Measurements from ENCODE around the gene FAM117A.

FAM117A gene

DNA sequence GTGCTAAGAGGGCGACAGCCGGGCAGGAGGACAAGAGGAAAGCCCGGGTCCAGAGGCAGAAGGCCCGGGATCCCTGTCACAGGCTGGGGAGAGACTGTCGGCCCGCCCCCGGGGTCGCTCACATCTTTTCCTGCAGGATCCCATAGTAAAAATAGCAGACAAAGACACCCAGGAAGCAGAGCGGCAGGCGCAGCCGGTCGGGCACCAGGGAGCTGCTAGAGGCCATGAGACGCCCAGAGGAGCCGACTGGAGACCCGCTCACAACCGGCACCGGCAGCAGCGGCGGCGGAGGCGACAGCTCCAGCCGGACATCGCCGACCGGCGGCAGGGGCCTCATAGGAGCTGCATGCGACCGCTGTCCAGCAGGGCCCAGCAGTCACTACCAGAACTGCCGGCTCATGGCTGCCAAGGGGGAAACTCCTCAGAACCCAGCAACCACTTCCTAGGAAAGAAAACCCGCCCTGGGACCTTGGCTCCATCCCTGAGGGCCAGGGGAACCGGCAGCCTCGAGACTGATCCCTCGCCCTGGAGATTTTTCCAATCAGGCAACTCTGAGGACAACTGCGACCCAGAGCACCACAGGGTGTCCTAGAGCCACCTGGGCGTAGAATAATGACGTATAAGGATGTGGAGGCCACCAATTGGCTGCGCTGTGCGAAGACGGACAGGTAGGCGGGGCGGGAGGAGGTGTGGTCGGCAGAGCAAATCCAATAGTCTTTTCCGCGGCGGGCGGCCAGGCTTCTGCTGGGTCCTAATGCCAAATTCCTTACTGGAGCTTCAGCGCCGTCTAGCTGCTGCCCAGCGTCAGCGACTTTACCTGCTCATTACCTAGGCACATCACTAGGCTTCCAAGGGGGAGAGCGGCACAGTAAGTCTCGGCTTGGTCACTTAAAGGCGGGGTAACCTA is 56.1 kb downstream of the FAM117A start, which contains the start of gene SLC35B1:
Gene SLC35B1, minus strand, starts transcription at position 357 of the 907 bp plus-strand sequence. Its CDS starts 131 bp downstream, at position 226.
- DNase-seq (ENCODE audit: low spot score): peak; percentile 99

GRCh38 chr17:49707246-49707607 is 56.7 kb downstream of the FAM117A start:
- DNase-seq (ENCODE audit: low spot score): peak; percentile 38

GRCh38 chr17:49705254-49705653 is 58.7 kb downstream of the FAM117A start:
- DNase-seq (ENCODE audit: low spot score): no peak

- DNase-seq (ENCODE audit: low spot score): no peak
Observed at GRCh38 chr17:49703557-49704277, 60.2 kb downstream of the FAM117A start.

- no peak for DNase-seq (ENCODE audit: low spot score)
Observed at GRCh38 chr17:49700960-49701359, 63.0 kb downstream of the FAM117A start.

- no peak for DNase-seq (ENCODE audit: low spot score)
Observed at GRCh38 chr17:49699966-49700575, 63.9 kb downstream of the FAM117A start.

DNA sequence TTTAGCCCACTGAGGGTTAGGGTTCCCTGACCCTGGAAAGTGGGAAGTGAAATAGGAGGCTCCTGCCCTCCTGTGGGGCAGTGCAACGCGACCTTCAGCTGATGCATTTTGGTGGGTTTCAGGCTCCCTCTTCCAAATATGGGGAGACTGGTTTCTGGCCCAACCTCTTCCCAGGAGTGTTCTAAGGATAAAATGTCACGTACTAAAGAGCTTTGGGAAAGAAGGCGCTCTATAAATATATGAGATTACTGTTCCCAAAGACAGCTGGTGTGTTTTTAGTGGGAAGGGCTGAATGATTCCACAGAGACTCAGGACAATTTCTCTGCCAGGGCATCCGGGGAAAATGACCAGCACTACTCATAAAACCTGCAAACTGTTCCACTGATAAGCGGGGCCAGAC is 65.9 kb downstream of the FAM117A start:
- no peak for DNase-seq (ENCODE audit: low spot score)

- no peak for DNase-seq (ENCODE audit: low spot score)
Observed at GRCh38 chr17:49696233-49696761, 67.6 kb downstream of the FAM117A start.

DNA sequence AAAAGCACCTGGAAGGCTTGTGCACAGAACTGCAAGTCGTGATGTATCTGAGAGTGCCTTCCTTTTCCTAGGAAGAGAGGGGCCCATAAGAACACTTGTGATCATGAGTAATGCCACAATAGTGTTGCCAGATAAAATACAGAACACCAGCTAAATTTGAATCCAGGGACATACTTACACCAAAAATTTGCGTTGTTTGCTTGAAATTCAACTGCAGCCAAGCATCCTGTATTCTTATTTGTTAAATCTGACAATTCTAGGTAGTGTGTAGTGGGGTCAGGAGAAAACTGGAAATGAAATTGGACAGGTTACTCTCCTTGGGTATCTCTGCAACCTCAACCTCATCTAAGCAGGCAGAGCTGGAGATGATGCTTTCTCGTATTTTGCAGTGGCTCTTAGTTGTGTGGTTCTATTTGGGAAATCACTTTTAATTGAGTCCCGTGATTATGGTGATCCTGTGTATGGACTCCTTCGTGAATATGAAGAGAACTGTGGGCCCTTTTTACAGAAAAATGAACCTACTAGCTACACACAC is 68.2 kb downstream of the FAM117A start:
- no peak for DNase-seq (ENCODE audit: low spot score)

GRCh38 chr17:49694847-49695697 is 68.9 kb downstream of the FAM117A start:
- peak; percentile 77 for DNase-seq (ENCODE audit: low spot score)

GRCh38 chr17:49692751-49693150 is 71.2 kb downstream of the FAM117A start:
- DNase-seq (ENCODE audit: low spot score): no peak

DNA sequence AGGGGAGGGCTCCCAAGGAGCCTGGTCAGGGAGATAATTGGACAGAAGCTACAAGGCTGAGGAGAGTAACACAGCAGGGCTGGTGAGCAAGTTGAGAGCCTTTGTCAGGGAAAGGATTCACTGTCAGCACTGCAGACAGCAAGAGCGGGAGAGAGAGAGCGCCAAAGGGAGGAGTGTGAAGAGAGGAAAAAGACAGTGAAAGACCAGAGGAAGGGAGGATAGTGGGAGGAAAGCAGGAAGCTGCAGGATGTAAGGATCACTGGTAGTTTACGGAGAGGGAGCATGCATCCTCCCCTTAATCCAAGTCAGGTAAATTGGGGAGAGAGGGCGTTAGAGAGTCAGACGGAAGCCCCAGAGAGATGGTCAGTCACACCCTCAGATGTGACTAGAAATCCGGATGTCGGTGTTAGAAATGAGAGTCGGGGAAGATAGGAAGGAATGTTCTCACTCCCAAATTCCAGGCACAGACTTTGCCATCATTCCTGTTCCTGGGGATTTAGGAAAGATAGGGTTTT is 72.2 kb downstream of the FAM117A start:
- no peak for DNase-seq (ENCODE audit: low spot score)

DNA sequence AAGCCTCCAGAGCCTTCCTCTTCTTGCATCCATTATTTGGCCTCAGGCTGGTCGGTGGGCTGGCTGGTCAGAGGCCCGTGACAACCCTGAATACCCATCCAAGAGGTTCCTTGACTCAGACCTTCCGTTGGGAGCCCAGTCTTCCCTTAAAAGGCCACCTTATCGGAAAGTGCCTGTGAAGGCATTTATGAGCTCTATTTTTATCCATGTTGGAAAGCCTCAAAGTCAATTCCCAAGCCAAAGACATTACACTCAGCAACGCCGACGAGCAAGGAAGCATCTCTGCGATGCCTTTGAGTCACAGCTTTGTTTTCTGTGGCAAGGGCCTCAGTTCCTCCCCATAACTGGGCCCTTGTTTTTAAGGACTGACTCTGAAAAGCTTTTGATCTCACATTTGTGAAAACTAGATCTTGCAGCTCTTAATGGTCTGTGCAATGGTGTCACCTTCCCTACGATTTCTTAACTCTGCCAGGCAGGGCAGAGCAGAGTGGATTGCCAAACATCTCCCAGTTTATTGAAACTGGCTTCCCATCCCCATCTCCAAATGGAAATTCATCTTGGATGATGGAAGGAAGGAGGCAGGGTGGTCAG is 72.8 kb downstream of the FAM117A start:
- no peak for DNase-seq (ENCODE audit: low spot score)

GRCh38 chr17:49690256-49690655 is 73.7 kb downstream of the FAM117A start:
- no peak for DNase-seq (ENCODE audit: low spot score)

DNA sequence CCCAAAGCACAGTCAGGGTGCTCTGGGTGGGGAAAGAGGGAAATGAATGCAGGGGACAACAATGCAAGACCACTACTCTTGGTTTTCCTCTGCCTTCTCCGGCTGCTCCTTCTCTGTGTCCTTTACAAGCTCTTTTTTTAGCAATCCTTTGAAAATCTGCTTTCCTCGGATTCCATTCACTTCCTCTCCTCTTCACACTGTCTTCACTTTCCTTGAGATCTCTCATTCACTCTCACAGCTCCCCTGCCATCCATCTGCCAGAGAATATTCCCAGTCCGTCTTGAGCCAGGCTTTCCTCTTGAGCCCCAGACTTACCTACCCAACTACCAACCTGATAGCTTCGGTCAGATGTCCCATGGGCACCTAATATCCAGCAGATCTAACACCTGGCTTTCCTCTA is 75.1 kb downstream of the FAM117A start:
- no peak for DNase-seq (ENCODE audit: low spot score)

DNA sequence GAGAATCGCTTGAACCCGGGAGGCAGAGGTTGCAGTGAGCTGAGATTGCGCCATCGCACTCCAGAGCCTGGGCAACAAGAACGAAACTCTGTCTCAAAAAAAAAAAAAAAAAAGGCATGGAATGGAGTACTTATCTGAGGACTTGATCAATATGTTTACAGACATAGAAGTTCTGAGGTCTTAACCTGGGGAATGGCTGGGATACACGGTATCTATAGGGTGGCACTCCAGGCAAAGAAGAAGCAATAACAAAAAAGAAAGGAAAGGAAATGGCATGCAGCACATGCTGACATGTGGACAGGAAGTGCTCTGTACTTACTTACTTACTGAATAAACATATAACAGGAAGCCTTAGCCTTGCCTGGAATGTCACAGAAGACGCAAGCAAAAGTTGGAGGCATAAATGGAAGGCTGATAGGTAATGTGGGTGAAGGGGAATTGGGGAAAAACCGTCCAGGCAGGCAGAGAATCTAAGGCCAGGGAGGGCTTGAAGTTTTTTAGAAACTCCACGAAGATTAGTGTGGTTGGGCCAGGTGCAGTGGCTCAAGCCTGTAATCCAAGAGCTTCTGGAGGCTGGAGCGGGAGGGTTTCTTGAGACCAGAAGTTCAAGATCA is 75.9 kb downstream of the FAM117A start:
- no peak for DNase-seq (ENCODE audit: low spot score)

DNA sequence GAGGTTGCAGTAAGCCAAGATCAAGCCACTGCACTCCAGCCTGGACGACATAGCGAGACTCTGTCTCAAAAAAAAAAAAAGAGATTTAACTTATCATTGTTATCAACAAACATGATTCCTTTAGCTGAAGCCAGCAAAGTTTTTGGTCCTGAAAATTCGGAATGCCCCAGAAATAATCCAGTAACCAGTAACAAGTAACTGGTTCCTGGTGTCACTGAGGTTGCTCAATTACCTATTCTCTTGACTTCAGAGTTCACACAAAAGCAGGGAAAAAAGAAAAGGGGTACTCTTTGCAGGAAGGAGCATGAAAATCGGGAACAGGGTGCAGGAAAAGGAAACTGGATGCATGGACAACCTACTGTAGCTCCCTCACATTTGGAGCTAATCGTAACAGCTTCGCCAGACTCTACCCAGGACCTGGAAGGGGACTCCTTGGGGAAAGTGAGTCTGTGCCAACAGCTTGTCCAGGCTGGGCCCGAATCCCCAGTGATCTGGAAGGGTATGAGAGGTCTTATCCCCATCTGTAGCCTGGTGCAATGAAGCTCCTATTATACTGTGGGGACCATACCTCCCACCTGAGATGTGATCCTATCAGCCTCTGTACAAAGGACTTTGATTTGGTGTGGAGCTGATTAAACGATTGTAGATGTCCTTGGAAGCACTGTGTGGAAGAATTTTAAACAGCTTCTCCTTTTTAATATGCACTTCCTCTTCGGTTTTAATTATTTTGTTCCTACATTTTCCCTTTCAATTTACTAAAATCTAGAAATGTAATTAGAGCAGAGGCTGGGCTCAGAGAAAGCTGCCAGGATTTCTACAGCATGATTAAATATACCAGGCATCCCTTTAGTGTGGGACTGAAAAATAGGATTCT is 82.6 kb downstream of the FAM117A start:
- no peak for DNase-seq (ENCODE audit: low spot score)

DNA sequence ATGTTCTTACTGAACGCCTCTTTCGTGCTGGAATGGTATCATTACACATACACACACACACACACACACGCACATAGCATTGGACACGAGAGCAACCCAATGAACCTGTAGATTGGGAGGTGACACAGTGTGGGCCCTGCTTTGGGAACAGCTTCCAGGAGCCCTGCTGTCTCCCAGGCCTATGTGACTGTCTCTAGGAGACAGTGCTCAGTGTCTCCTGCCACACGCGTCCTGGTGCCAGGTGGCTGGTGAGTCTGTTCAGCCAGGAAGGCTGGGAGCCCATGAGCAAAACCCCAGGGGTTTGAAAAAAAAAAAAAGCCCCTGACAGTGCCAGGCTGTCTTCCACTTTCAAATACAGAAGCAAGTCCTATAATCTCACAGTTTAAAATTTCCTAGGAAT is 83.6 kb downstream of the FAM117A start:
- no peak for DNase-seq (ENCODE audit: low spot score)
